Mesendoderm (in vitro differentiated cells): Measurements from ENCODE around the gene KIAA1191.
A peak's percentile ranks its signal among the peaks of the same experiment; 100 is the strongest.

Source experiments
- DNase-seq: peaks from one replicate; pipeline ENCODE4 v3.0.0; 2013
- H2AK5ac ChIP-seq: 2 replicates; pipeline ENCODE4 v1.6.1; 2013; ENCODE audit warnings: low read length, inconsistent platforms
- H2BK120ac ChIP-seq: 2 replicates; pipeline ENCODE4 v1.6.1; 2013; ENCODE audit warnings: low read depth, mild to moderate bottlenecking, low read length, moderate library complexity, mixed read lengths
- H2BK15ac ChIP-seq: replicated peaks from 2 replicates; pipeline ENCODE4 v1.6.1; 2013; ENCODE audit warnings: low read depth, mild to moderate bottlenecking, moderate library complexity
- H2BK5ac ChIP-seq: 2 replicates; pipeline ENCODE4 v1.6.1; 2013; ENCODE audit warnings: low read length, inconsistent platforms
- H3K18ac ChIP-seq: 2 replicates; pipeline ENCODE4 v1.6.1; 2013; ENCODE audit warnings: mild to moderate bottlenecking, low read length, mixed read lengths
- H3K23ac ChIP-seq: one replicate; pipeline ENCODE4 v1.6.1; 2013; ENCODE audit warnings: low read length
- H3K27ac ChIP-seq: 2 replicates; pipeline ENCODE4 v1.5.1; 2013; ENCODE audit warnings: low read depth, mild to moderate bottlenecking, inconsistent platforms, low read length, moderate library complexity
- H3K27me3 ChIP-seq: 2 replicates; pipeline ENCODE4 v1.6.1; 2013; ENCODE audit warnings: low read length, control low read depth, mild to moderate bottlenecking, inconsistent platforms; ENCODE audit not compliant: insufficient read depth, poor library complexity
- H3K36me3 ChIP-seq: 2 replicates; pipeline ENCODE4 v1.6.1; 2013; ENCODE audit warnings: low read length, inconsistent platforms; ENCODE audit not compliant: control insufficient read depth, insufficient read depth
- H3K4ac ChIP-seq: one replicate; pipeline ENCODE4 v1.6.1; 2013; ENCODE audit warnings: low read depth, mild to moderate bottlenecking, low read length, moderate library complexity
- H3K4me1 ChIP-seq: 2 replicates; pipeline ENCODE4 v1.6.1; 2013; ENCODE audit warnings: low read depth, low read length, inconsistent platforms; ENCODE audit not compliant: control insufficient read depth
- H3K4me2 ChIP-seq: 2 replicates; pipeline ENCODE4 v1.6.1; 2013; ENCODE audit warnings: low read length
- H3K4me3 ChIP-seq: 2 replicates; pipeline ENCODE4 v1.5.1; 2013; ENCODE audit warnings: mild to moderate bottlenecking, low read length
- H3K56ac ChIP-seq: one replicate; pipeline ENCODE4 v1.6.1; 2013; ENCODE audit warnings: low read length
- H3K79me1 ChIP-seq: 2 replicates; pipeline ENCODE4 v1.6.1; 2013; ENCODE audit warnings: low read length, inconsistent platforms
- H3K79me2 ChIP-seq: 2 replicates; pipeline ENCODE4 v1.6.1; 2013; ENCODE audit warnings: mild to moderate bottlenecking, low read length; ENCODE audit not compliant: control insufficient read depth, insufficient read depth
- H3K9ac ChIP-seq: 2 replicates; pipeline ENCODE4 v1.6.1; 2013; ENCODE audit warnings: low read length, inconsistent platforms
- H4K5ac ChIP-seq: one replicate; pipeline ENCODE4 v1.6.1; 2013; ENCODE audit warnings: low read length
- H4K8ac ChIP-seq: one replicate; pipeline ENCODE4 v1.6.1; 2013; ENCODE audit warnings: low read depth, mild to moderate bottlenecking, control low read depth, low read length, moderate library complexity
- WGBS: extraction: QIAGEN DNeasy Blood & Tissue Kit; methylation state at CpG from one replicate; pipeline ENCODE4 v1.1.7; 2013; ENCODE audit warnings: low lambda C conversion rate, missing lambda C conversion rate; ENCODE audit not compliant: insufficient coverage; ENCODE audit errors: extremely low coverage; 5-methylcytosine and 5-hydroxymethylcytosine counted together

KIAA1191 gene

GRCh38 chr5:176356179-176356566 is 5.4 kb downstream of the KIAA1191 start:
- Histone ChIP-seq H3K4me1 (no peaks in the 10 kb centered on the region), H3K4me2 (no peak overlapping the region), H3K23ac (no peak overlapping the region), H4K5ac (no peak overlapping the region), H2BK15ac (no peak overlapping the region), H3K4me3 (no peak overlapping the region), H3K79me1 (peaks cover 39% of the 10 kb centered on the region), H2BK5ac (no peak overlapping the region), H2BK120ac (no peak overlapping the region), H4K8ac (no peak overlapping the region), H3K9ac (no peak overlapping the region), H3K18ac (no peak overlapping the region), H3K27me3 (no peaks in the 10 kb centered on the region), H3K4ac (no peak overlapping the region), H3K56ac (no peak overlapping the region), H3K36me3 (peaks cover 19% of the 10 kb centered on the region), H3K79me2 (peaks cover 35% of the 10 kb centered on the region), H2AK5ac (no peak overlapping the region), H3K27ac (no peak overlapping the region)
- no peak for DNase-seq
- no CpG with 5 or more reads among the region's 3 CpGs for WGBS

DNA sequence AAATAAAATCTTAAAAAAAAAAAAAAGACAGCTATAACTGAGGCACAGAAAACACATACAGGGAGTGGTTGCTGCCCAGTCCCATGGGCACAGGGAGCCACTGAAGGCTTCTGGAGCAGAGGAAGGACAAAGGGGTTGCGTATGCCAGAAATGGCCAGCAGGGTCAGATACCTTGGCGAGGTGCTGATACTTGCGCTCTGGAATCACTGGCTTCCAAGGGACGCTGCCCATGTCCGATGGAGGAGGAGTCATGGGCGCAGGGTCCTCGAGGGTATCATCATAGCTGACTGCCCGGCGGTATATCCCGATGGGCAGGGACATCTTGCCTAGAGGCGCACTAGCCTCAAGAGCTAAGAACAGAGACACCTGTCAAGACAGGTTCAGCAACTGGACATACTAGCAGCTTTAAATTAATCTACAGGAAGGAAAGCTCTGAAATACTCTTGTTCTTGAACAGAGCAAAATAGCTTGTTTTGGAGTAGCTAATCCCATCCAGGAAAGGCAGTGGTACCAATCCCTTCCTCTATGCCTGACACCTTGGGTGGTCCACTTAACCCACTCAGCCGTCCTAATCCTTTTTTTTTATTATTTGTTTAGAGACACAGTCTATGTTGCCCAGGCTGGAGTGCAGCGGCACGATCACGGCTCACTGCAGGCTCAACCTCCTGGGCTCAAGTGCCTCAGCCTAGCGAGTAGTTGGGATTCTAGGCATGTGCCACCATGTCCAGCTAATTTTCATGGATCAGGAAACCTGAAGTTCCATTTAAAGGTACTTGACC is 6.0 kb downstream of the KIAA1191 start:
- no peak overlapping the region for H3K4me2 ChIP-seq
- H4K8ac ChIP-seq, result no peak overlapping the region
- no peak overlapping the region for H3K23ac ChIP-seq
- no peak overlapping the region for H4K5ac ChIP-seq
- no peak overlapping the region for H3K9ac ChIP-seq
- no peak overlapping the region for H2BK5ac ChIP-seq
- peak; percentile 25 for DNase-seq
- H3K4me1 ChIP-seq, result no peaks in the 10 kb centered on the region
- no peak overlapping the region for H2BK15ac ChIP-seq
- no peak overlapping the region for H3K27ac ChIP-seq
- no peak overlapping the region for H3K56ac ChIP-seq
- no peak overlapping the region for H3K4me3 ChIP-seq
- WGBS, result no CpG with 5 or more reads among the region's 16 CpGs
- peaks cover 21% of the 10 kb centered on the region for H3K36me3 ChIP-seq
- no peak overlapping the region for H3K18ac ChIP-seq
- H2BK120ac ChIP-seq, result no peak overlapping the region
- H2AK5ac ChIP-seq, result no peak overlapping the region
- H3K79me1 ChIP-seq, result peaks cover 40% of the 10 kb centered on the region
- H3K4ac ChIP-seq, result no peak overlapping the region
- H3K79me2 ChIP-seq, result peaks cover 29% of the 10 kb centered on the region
- no peaks in the 10 kb centered on the region for H3K27me3 ChIP-seq

DNA sequence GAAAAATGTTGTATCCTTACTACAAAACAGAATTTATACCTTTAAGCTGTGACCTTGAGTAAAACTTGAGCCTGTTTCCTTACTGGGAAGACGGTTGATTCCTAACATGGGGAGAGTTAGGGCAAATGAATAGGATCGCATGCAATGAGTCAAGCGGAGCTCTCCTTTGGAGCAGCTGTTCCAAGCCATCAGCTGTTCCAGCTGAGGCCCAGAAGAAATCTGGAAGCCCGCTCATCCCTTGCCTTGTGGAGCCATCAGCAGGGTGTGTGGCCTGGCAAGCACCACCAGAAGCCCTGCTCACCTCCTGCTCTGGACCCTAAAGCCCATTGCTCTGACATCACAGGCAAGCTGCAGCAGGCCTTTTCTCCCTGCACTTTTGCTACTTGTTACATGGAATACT is 8.0 kb downstream of the KIAA1191 start:
- H3K56ac ChIP-seq, result no peak overlapping the region
- H3K23ac ChIP-seq, result no peak overlapping the region
- no peak overlapping the region for H2BK15ac ChIP-seq
- peaks cover 25% of the 10 kb centered on the region for H3K79me2 ChIP-seq
- H4K8ac ChIP-seq, result no peak overlapping the region
- peaks cover 40% of the 10 kb centered on the region for H3K79me1 ChIP-seq
- H3K9ac ChIP-seq, result no peak overlapping the region
- no peak overlapping the region for H3K27ac ChIP-seq
- no peak overlapping the region for H4K5ac ChIP-seq
- no peak overlapping the region for H2BK5ac ChIP-seq
- no peak overlapping the region for H3K4me3 ChIP-seq
- no peak overlapping the region for H2AK5ac ChIP-seq
- WGBS, result no CpG with 5 or more reads among the region's 4 CpGs
- H3K4ac ChIP-seq, result no peak overlapping the region
- H2BK120ac ChIP-seq, result no peak overlapping the region
- DNase-seq, result no peak
- no peaks in the 10 kb centered on the region for H3K27me3 ChIP-seq
- no peak overlapping the region for H3K18ac ChIP-seq
- no peak overlapping the region for H3K4me2 ChIP-seq
- no peaks in the 10 kb centered on the region for H3K4me1 ChIP-seq
- H3K36me3 ChIP-seq, result peaks cover 26% of the 10 kb centered on the region

DNA sequence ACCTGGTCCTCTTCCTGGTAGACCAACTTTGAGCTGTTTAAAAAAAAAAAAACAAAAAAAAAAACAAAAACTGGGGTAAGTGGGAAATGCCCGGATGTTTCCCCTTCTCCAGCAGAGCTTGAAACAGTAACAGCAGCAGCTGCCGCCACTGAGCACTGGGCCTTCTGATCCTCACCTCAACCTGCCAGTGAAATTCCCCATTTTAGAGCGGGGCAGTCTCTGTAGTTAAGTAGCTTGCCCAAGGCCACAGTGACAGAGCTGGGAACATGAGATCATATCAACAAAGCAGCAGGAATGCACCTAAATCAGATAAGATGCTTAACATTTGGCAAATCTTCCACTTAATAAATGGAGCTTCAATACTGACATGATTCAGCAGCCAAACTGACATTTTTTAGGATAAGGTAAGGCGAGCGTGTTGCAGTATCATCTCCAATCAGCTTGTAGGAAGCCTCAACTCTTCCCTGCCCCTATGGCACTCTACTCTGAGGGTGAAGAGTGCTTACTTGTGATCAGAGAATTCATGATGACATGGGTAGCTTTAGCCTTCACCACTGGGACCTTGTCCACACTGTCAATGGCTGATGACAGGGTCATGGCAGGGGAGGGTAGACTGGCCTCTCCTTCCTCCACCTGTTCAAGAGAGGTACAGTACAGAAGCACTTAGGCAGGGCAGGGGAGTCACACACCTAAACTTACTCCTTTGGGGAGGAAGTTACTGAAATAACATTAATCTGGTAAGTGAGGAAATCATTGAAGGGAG is 9.3 kb downstream of the KIAA1191 start:
- H3K23ac ChIP-seq, result no peak overlapping the region
- no CpG with 5 or more reads among the region's 5 CpGs for WGBS
- peaks cover 37% of the 10 kb centered on the region for H3K79me1 ChIP-seq
- peak; percentile 40 for DNase-seq
- no peak overlapping the region for H2BK5ac ChIP-seq
- peaks cover 31% of the 10 kb centered on the region for H3K36me3 ChIP-seq
- H4K8ac ChIP-seq, result no peak overlapping the region
- H3K27ac ChIP-seq, result no peak overlapping the region
- no peak overlapping the region for H3K18ac ChIP-seq
- H3K4me1 ChIP-seq, result no peaks in the 10 kb centered on the region
- H2BK120ac ChIP-seq, result no peak overlapping the region
- H2AK5ac ChIP-seq, result no peak overlapping the region
- H3K27me3 ChIP-seq, result no peaks in the 10 kb centered on the region
- no peak overlapping the region for H3K56ac ChIP-seq
- H3K9ac ChIP-seq, result no peak overlapping the region
- H4K5ac ChIP-seq, result no peak overlapping the region
- H3K4me2 ChIP-seq, result no peak overlapping the region
- H2BK15ac ChIP-seq, result no peak overlapping the region
- H3K4ac ChIP-seq, result no peak overlapping the region
- peaks cover 21% of the 10 kb centered on the region for H3K79me2 ChIP-seq
- H3K4me3 ChIP-seq, result no peak overlapping the region

GRCh38 chr5:176350416-176350815 is 11.1 kb downstream of the KIAA1191 start:
- Histone ChIP-seq H2BK5ac (no peak overlapping the region), H2BK120ac (no peak overlapping the region), H3K4me1 (no peaks in the 10 kb centered on the region), H2BK15ac (no peak overlapping the region), H3K79me2 (peaks cover 11% of the 10 kb centered on the region), H3K4me2 (no peak overlapping the region), H3K27me3 (no peaks in the 10 kb centered on the region), H4K8ac (no peak overlapping the region), H3K79me1 (peaks cover 26% of the 10 kb centered on the region), H3K36me3 (peaks cover 31% of the 10 kb centered on the region), H2AK5ac (no peak overlapping the region), H3K4me3 (no peak overlapping the region), H4K5ac (no peak overlapping the region), H3K56ac (no peak overlapping the region), H3K18ac (no peak overlapping the region), H3K9ac (no peak overlapping the region), H3K23ac (no peak overlapping the region), H3K27ac (no peak overlapping the region), H3K4ac (no peak overlapping the region)
- DNase-seq, result no peak
- no CpG with 5 or more reads among the region's 8 CpGs for WGBS
